K562 (cell line): ENCODE results near the gene SIRPB2. TPM values are rescaled to one million over a fixed set of nuclear protein-coding genes. Genes with fewer than 3 reads are reported as not detected.

Experiments
- ATAC-seq: fragments of 200-7000 bp; cut with Tn5 transposase; 3 replicates; pipeline ENCODE4 v1.9.1; 2020; ENCODE audit warnings: moderate library complexity
- BruUV-seq: library from RNA; stranded (reverse); fragments of 400-500 nt; replicated peaks from 2 replicates; lab custom pipeline; 2021; lab: Mats Ljungman, UMichigan
- CTCF ChIA-PET: fragments of 300-600 bp; formaldehyde crosslinking; extraction: SDS; loops from one replicate; lab custom pipeline; 2021; ENCODE audit warnings: low intra/inter-chr PET ratio; lab: Yijun Ruan, JAX
- POLR2A ChIA-PET: fragments of 300-600, 350-650 bp; sonication (Branson Sonifier 250); formaldehyde crosslinking; extraction: SDS; loops from one replicate; lab custom pipeline; 2021; ENCODE audit warnings: antibody characterized with exemption, inconsistent platforms; lab: Yijun Ruan, JAX
- DNase-seq, 4 experiments: peaks; one replicate each; pipeline versions ENCODE4 v3.0.0 to v3.0.0-alpha.2; 2011 to 2018; ENCODE audit warnings: low spot score in 3 of 4, mixed read lengths in 3 of 4; ENCODE audit errors: extremely low read depth in 1 of 4
- FAIRE-seq: peaks from 2 replicates; lab custom pipeline; 2011; peaks lifted over from hg19 to GRCh38; lab: Jason Lieb, UNC
- H2AFZ ChIP-seq: 2 replicates; pipeline ENCODE4 v1.6.0; 2011; ENCODE audit warnings: low read depth, low read length, control low read depth, inconsistent platforms
- H3K27ac ChIP-seq: fragments of 200-600 bp; 3 replicates; pipeline ENCODE4 v1.8.0; 2011; ENCODE audit warnings: low read depth, mild to moderate bottlenecking, control low read depth, inconsistent platforms, low read length, moderate library complexity, mixed read lengths; ENCODE audit errors: extremely low read depth
- H3K27me3 ChIP-seq, 2 experiments: fragments of 300-600 bp in 1 of 2; 2 replicates in 1 of 2; 3 replicates in 1 of 2; pipeline versions ENCODE4 v1.6.0 to v1.8.0; 2011; ENCODE audit warnings: inconsistent platforms in 2 of 2, low read length in 2 of 2, mild to moderate bottlenecking in 1 of 2, mixed read lengths in 1 of 2, moderate library complexity in 1 of 2; ENCODE audit not compliant: control insufficient read depth in 2 of 2, insufficient read depth in 2 of 2
- H3K36me3 ChIP-seq: fragments of 300-600 bp; 3 replicates; pipeline ENCODE4 v1.8.0; 2011; ENCODE audit warnings: mild to moderate bottlenecking, low read length, inconsistent platforms; ENCODE audit not compliant: control insufficient read depth, insufficient read depth
- H3K4me1 ChIP-seq, 2 experiments: fragments of 200-600 bp in 1 of 2; replicated peaks in 1 of 2; 2 replicates in 1 of 2; 3 replicates in 1 of 2; pipeline versions ENCODE4 v1.5.1 to v1.8.0; 2011; ENCODE audit warnings: inconsistent platforms in 2 of 2, low read length in 2 of 2, mild to moderate bottlenecking in 1 of 2, mixed read lengths in 1 of 2, moderate library complexity in 1 of 2; ENCODE audit not compliant: control insufficient read depth in 2 of 2, insufficient read depth in 2 of 2
- H3K4me2 ChIP-seq: 2 replicates; pipeline ENCODE4 v1.6.1; 2011; ENCODE audit warnings: low read length, control low read depth, inconsistent platforms, mixed read lengths; ENCODE audit not compliant: insufficient read depth
- H3K4me3 ChIP-seq: fragments of 200-600 bp; sonication (generic), shearing (Covaris generic); 2 replicates; pipeline ENCODE4 v1.5.1; 2016; ENCODE audit warnings: control low read depth, inconsistent platforms
- H3K79me2 ChIP-seq: fragments of 200-600 bp; 3 replicates; pipeline ENCODE4 v1.8.0; 2011; ENCODE audit warnings: low read length, inconsistent platforms; ENCODE audit not compliant: control insufficient read depth, insufficient read depth
- H3K9ac ChIP-seq, 2 experiments: 2 replicates each; pipeline versions ENCODE4 v1.6.0 to v1.6.1; 2011; ENCODE audit warnings: low read depth in 2 of 2, low read length in 2 of 2, control low read depth in 1 of 2, inconsistent platforms in 1 of 2, mild to moderate bottlenecking in 1 of 2, mixed read lengths in 1 of 2; ENCODE audit not compliant: insufficient read depth in 1 of 2
- H3K9me1 ChIP-seq: one replicate; pipeline ENCODE4 v1.6.0; 2011; ENCODE audit warnings: inconsistent platforms, mild to moderate bottlenecking, low read length, moderate library complexity; ENCODE audit not compliant: control insufficient read depth, insufficient read depth
- H3K9me3 ChIP-seq: replicated peaks from 2 replicates; pipeline ENCODE4 v1.5.1; 2011; ENCODE audit warnings: low read depth, low read length, inconsistent platforms; ENCODE audit not compliant: control insufficient read depth, insufficient read depth
- H4K20me1 ChIP-seq: replicated peaks from 2 replicates; pipeline ENCODE4 v1.6.1; 2011; ENCODE audit warnings: low read length, inconsistent platforms, mixed read lengths; ENCODE audit not compliant: control insufficient read depth, insufficient read depth
- E2F3 ChIP-seq: fragments of 250-450 bp; sonication (Bioruptor Pico); IDR thresholded peaks from 2 replicates; pipeline ENCODE4 v1.4.0; 2020; ENCODE audit warnings: mild to moderate bottlenecking
- HNRNPUL1 ChIP-seq: fragments of 200-400 bp; formaldehyde crosslinking; IDR thresholded peaks from 2 replicates; pipeline ENCODE4 v1.6.1; 2017; ENCODE audit warnings: low read length
- RBM25 ChIP-seq: fragments of 200-400 bp; formaldehyde crosslinking; IDR thresholded peaks from 2 replicates; pipeline ENCODE4 v1.6.1; 2018; ENCODE audit warnings: low read length, low read depth, moderate library complexity; ENCODE audit not compliant: severe bottlenecking
- ZNF24 ChIP-seq: fragments of 450-650 bp; IDR thresholded peaks from 2 replicates; pipeline ENCODE4 v1.6.1; 2016
- WGBS: fragments of 100-300 bp; shearing (Covaris generic); methylation state at CpG from one replicate; pipeline ENCODE4 v1.1.6; 2016; ENCODE audit warnings: low coverage, mixed read lengths; ENCODE audit not compliant: insufficient coverage; ENCODE audit errors: missing lambda C conversion rate; 5-methylcytosine and 5-hydroxymethylcytosine counted together
- in situ Hi-C: fragments of 300-500 bp; cut with MboI; formaldehyde crosslinking; loops from 4 replicates; pipeline ENCODE4 v1.15.0; 2018; ENCODE audit warnings: inconsistent platforms, mixed read lengths
- intact Hi-C: fragments of 100-400 bp; cut with micrococcal nuclease; formaldehyde crosslinking; loops from 2 replicates; pipeline ENCODE4 v1.14.2; 2022
- polyA plus RNA-seq, 8 experiments: library from polyadenylated mRNA; depleted of rRNA in 4 of 8; stranded (reverse) in 5 of 8; unstranded in 3 of 8; fragments of >200 nt; fragmentation: Nextera tagmentation in 2 of 8; fragmentation: Illumina TruSeq in 1 of 8; extraction: Ambion mirVana in 2 of 8; extraction: Trizol in 1 of 8; gene quantifications; 2 replicates each; pipeline versions ENCODE4 v1.2.1 to v1.2.3, GENCODE V29; 2011 to 2014; ENCODE audit warnings: inconsistent platforms in 1 of 8, missing spikeins in 1 of 8
- total RNA-seq, 7 experiments: library from RNA; depleted of rRNA in 6 of 7; stranded (reverse); fragments of >200 nt in 6 of 7; fragmentation: Illumina TruSeq in 2 of 7; extraction: Trizol in 2 of 7; gene quantifications; 2 replicates each; pipeline versions ENCODE4 v1.2.1 to v1.2.3, GENCODE V29; 2011 to 2021; ENCODE audit warnings: low replicate concordance in 1 of 7
- TF ChIP-seq, protein P1 (sequence below): fragments of 250-450 bp; sonication (Bioruptor Pico); IDR thresholded peaks from 2 replicates; pipeline ENCODE4 v1.4.0; 2020; ENCODE audit warnings: mild to moderate bottlenecking, moderate library complexity

SIRPB2 gene
- total and polyA plus RNA-seq, 9 of the 15 experiments (the other 6 are each of a cell fraction or from before 2014, with no cell fraction given): 0.07 TPM; not detected in 7

DNA sequence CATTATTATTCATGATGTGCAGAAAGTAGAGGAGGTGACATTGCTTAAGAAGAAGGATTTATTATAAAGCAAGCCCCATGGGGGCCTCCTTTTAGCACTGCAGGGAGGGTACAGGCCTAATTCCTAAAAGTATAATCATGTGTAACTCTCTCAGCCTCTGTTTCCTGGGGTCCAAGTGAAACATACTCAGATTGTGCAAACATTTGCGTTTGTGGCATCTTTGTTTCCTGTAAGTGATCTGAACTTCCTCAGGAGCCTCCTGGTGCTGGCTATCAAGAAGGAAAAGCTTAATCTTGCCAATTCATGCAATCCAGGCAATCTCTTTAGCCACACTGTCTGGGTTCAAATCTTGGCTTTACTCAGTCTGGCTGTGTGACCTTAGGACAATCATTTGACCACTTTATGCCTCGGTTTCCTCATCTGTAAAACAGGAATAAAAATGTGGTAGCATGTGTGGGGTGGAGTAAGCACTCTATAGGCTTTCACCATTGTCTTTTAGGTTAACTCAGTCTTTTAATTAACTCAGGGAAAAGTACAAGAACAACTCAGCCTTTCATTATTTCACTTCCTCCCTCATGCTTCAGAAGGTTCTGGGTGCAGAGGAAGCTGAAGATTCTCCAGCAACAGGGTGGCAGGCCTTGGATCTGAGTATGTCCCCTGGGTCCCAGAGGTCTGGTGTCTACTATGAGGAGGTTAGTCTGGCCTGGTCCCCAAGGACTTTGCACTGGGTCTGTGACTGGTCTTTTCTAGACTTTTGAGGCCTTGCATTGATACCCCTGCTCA, 831 bp upstream of the SIRPB2 start:
- H4K20me1 ChIP-seq: no peaks in the 10 kb centered on the region
- ChIA-PET CTCF (no interaction called here), POLR2A (interaction anchor here (0.7 kb wide), 1 partner anchor 13 kb away, joined by 3 read pairs; no protein-coding TSS in a partner anchor)
- no peaks in the 10 kb centered on the region for H3K9me1 ChIP-seq
- no peaks in the 10 kb centered on the region for H3K36me3 ChIP-seq
- peaks cover 0 to 11% of the 10 kb centered on the region in 2 experiments; a peak in 2 of 5 replicates for H3K27me3 ChIP-seq
- TF ChIP-seq HNRNPUL1: no peak
- no peak for FAIRE-seq
- no peak overlapping the region for H3K4me3 ChIP-seq
- H3K4me1 ChIP-seq: no peaks in the 10 kb centered on the region
- WGBS: 0% methylated on average over 2 of the region's 2 CpGs
- H3K27ac ChIP-seq: no peak overlapping the region
- H2AFZ ChIP-seq: no peak overlapping the region
- intact Hi-C loops (no loop called here), in situ Hi-C loops (no loop called here)
- no peaks in the 10 kb centered on the region for H3K9me3 ChIP-seq
- H3K9ac ChIP-seq: no peak overlapping the region
- H3K4me2 ChIP-seq: no peak overlapping the region
- ATAC-seq: no peak
- no TSS peak for BruUV-seq
- no peaks in the 10 kb centered on the region for H3K79me2 ChIP-seq
- no peak for DNase-seq

DNA sequence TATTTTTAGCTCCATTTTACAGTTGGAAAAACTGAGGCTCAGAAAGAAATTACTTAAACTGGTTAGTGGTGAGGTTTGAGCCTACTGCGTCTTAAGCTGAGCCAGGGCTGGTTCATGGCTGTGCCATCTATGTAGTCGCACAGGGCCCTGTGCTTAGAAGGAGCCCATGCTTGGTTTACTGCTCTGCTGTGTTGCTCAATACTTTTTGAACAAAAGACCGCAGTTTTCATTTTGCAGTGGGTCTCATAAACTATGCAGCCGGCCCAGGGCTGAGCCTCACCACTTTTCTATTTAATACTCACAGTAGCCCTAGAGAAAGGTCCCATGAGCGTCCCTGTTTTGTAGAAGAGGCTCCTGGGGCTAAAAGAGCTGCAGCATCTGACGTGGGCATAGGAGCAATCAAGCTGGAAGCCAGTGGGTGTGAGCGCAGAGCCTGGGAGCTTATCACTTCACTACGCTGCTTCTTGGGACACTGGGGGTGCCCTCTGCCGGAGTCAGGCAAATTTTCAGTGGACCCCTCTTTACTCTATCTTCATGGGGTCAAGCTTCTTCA, 501 bp downstream of the SIRPB2 start:
- in situ Hi-C loops: no loop called here
- Histone ChIP-seq H4K20me1 (no peaks in the 10 kb centered on the region), H3K9me3 (no peaks in the 10 kb centered on the region), H3K27me3 (peaks cover 0 to 11% of the 10 kb centered on the region in 2 experiments; a peak in 2 of 5 replicates), H3K9me1 (no peaks in the 10 kb centered on the region), H3K79me2 (no peaks in the 10 kb centered on the region), H2AFZ (no peak overlapping the region), H3K27ac (no peak overlapping the region), H3K4me2 (no peak overlapping the region), H3K36me3 (no peaks in the 10 kb centered on the region), H3K4me3 (no peak overlapping the region), H3K4me1 (no peaks in the 10 kb centered on the region), H3K9ac (no peak overlapping the region)
- CTCF ChIA-PET: no interaction called here
- DNase-seq (no peak), ATAC-seq (no peak), FAIRE-seq (no peak)
- WGBS: 0% methylated on average over 8 of the region's 9 CpGs
- BruUV-seq: no TSS peak
- POLR2A ChIA-PET: interaction anchor here (0.6 kb wide), 1 partner anchor 1244 kb away, joined by 3 read pairs; no protein-coding TSS in a partner anchor
- intact Hi-C loops: no loop called here
- TF ChIP-seq, protein P1, sequence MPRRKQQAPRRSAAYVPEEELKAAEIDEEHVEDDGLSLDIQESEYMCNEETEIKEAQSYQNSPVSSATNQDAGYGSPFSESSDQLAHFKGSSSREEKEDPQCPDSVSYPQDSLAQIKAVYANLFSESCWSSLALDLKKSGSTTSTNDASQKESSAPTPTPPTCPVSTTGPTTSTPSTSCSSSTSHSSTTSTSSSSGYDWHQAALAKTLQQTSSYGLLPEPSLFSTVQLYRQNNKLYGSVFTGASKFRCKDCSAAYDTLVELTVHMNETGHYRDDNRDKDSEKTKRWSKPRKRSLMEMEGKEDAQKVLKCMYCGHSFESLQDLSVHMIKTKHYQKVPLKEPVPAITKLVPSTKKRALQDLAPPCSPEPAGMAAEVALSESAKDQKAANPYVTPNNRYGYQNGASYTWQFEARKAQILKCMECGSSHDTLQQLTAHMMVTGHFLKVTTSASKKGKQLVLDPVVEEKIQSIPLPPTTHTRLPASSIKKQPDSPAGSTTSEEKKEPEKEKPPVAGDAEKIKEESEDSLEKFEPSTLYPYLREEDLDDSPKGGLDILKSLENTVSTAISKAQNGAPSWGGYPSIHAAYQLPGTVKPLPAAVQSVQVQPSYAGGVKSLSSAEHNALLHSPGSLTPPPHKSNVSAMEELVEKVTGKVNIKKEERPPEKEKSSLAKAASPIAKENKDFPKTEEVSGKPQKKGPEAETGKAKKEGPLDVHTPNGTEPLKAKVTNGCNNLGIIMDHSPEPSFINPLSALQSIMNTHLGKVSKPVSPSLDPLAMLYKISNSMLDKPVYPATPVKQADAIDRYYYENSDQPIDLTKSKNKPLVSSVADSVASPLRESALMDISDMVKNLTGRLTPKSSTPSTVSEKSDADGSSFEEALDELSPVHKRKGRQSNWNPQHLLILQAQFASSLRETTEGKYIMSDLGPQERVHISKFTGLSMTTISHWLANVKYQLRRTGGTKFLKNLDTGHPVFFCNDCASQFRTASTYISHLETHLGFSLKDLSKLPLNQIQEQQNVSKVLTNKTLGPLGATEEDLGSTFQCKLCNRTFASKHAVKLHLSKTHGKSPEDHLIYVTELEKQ (CRISPR knock-in tag): no peak
- peak; percentile 34 for TF ChIP-seq RBM25
- TF ChIP-seq ZNF24: no peak
- TF ChIP-seq E2F3 (CRISPR knock-in tag): no peak
- TF ChIP-seq, all 486 proteins: peak for 1
